CD4-positive, alpha-beta T cell (primary cell): ENCODE measurements around the gene TEX19. TPM values are rescaled to one million over a fixed set of nuclear protein-coding genes. Genes with fewer than 3 reads are reported as not detected.

Experiments
- ATAC-seq: fragments of 200-7000 bp; cut with Tn5 transposase; one replicate; pipeline ENCODE4 v1.10.0; 2022; ENCODE audit warnings: mild to moderate bottlenecking; ENCODE audit not compliant: poor library complexity
- CTCF ChIA-PET: fragments of 350-600 bp; sonication (Branson Sonifier 250); formaldehyde crosslinking; loops from one replicate; lab custom pipeline; 2021; ENCODE audit warnings: antibody characterized with exemption, inconsistent platforms; lab: Charles Lee
- POLR2A ChIA-PET: fragments of 350-600 bp; sonication (Branson Sonifier 250); formaldehyde crosslinking; loops from one replicate; lab custom pipeline; 2021; ENCODE audit warnings: antibody characterized with exemption, inconsistent platforms; lab: Charles Lee
- DNase-seq, 14 experiments: peaks; one replicate each; pipeline ENCODE4 v3.0.0-alpha.2; 2013 to 2020; ENCODE audit warnings: mixed read lengths in 2 of 14
- H3K27ac ChIP-seq, 2 donors: one replicate each; pipeline versions ENCODE4 v1.5.1 to v1.7.0; 2013; ENCODE audit warnings: low read length in 2 of 2, low read depth in 1 of 2, mild to moderate bottlenecking in 1 of 2
- H3K27me3 ChIP-seq, 2 experiments: 1 replicate in 1 of 2; 2 replicates in 1 of 2; pipeline versions ENCODE4 v1.6.1 to v1.7.0; 2013; ENCODE audit warnings: low read length in 2 of 2, control low read depth in 1 of 2, mild to moderate bottlenecking in 1 of 2, moderate library complexity in 1 of 2; ENCODE audit not compliant: insufficient read depth in 2 of 2, control insufficient read depth in 1 of 2
- H3K36me3 ChIP-seq: one replicate; pipeline ENCODE4 v1.6.1; 2013; ENCODE audit warnings: low read length, control low read depth; ENCODE audit not compliant: insufficient read depth
- H3K4me1 ChIP-seq: one replicate; pipeline ENCODE4 v1.6.1; 2013; ENCODE audit warnings: low read length, control low read depth; ENCODE audit not compliant: insufficient read depth
- H3K4me3 ChIP-seq: one replicate; pipeline ENCODE4 v1.5.1; 2013; ENCODE audit warnings: mild to moderate bottlenecking, low read length, moderate library complexity
- H3K9me3 ChIP-seq, 2 experiments: 1 replicate in 1 of 2; 2 replicates in 1 of 2; pipeline versions ENCODE4 v1.6.1 to v1.7.0; 2013; ENCODE audit warnings: low read length in 2 of 2, mild to moderate bottlenecking in 2 of 2, control low read depth in 1 of 2, moderate library complexity in 1 of 2; ENCODE audit not compliant: control insufficient read depth in 1 of 2, insufficient read depth in 1 of 2
- H3K27ac Mint-ChIP-seq: one replicate; pipeline ENCODE4 v1.8.0; 2020; ENCODE audit warnings: mixed read lengths
- H3K27me3 Mint-ChIP-seq: one replicate; pipeline ENCODE4 v1.8.0; 2021; ENCODE audit warnings: mixed read lengths
- H3K36me3 Mint-ChIP-seq: one replicate; pipeline ENCODE4 v1.8.0; 2021; ENCODE audit warnings: low read depth, mixed read lengths
- H3K4me1 Mint-ChIP-seq: one replicate; pipeline ENCODE4 v1.8.0; 2021; ENCODE audit warnings: low read depth, mixed read lengths
- H3K4me3 Mint-ChIP-seq: one replicate; pipeline ENCODE4 v1.8.0; 2020; ENCODE audit warnings: mild to moderate bottlenecking, mixed read lengths
- H3K9me3 Mint-ChIP-seq: one replicate; pipeline ENCODE4 v1.8.0; 2020; ENCODE audit warnings: mixed read lengths
- CTCF ChIP-seq: fragments of 200-600 bp; IDR thresholded peaks from one replicate; pipeline ENCODE4 v1.8.0; 2022; ENCODE audit warnings: antibody characterized with exemption, mild to moderate bottlenecking
- intact Hi-C, 2 experiments: fragments of 100-400 bp; cut with DNase I in 1 of 2; cut with micrococcal nuclease in 1 of 2; formaldehyde crosslinking; loops; one replicate each; pipeline versions ENCODE4 v1.15.1 to v1.9.0; 2023 to 2025; cut with DNase I, micrococcal nuclease
- total RNA-seq, 174 experiments: library from RNA in 2 of 174; stranded (reverse) in 2 of 174; gene quantifications; one replicate each; pipeline ENCODE4 v1.2.3 and lab custom pipeline; 2021 to 2026

Gene TEX19
- total RNA-seq, 2 experiments from 2014 or later = not detected

GRCh38 chr17:82351254-82351712 is 7.8 kb upstream of the TEX19 start:
- Mint-ChIP-seq H3K9me3 (no peaks in the 10 kb centered on the region), H3K27me3 (peaks cover 10% of the 10 kb centered on the region), H3K36me3 (no peaks in the 10 kb centered on the region), H3K4me1 (peaks cover 5% of the 10 kb centered on the region), H3K27ac (no peak overlapping the region), H3K4me3 (no peak overlapping the region)
- ChIA-PET CTCF (no interaction called here), POLR2A (interaction anchor here (1.1 kb wide), 1 partner anchor 18 kb away, joined by 3 read pairs; no protein-coding TSS in a partner anchor)
- ATAC-seq = no peak
- TF ChIP-seq CTCF = no peak
- H3K9me3 ChIP-seq = no peaks in the 10 kb centered on the region
- H3K27me3 ChIP-seq = peaks cover 0 to 4% of the 10 kb centered on the region in 2 experiments
- intact Hi-C loops = loop anchor here (1.0 to 2.0 kb wide), 3 partner anchors 63 to 203 kb away; no protein-coding TSS in a partner anchor
- no peaks in the 10 kb centered on the region for H3K36me3 ChIP-seq
- H3K4me1 ChIP-seq = peaks cover 19% of the 10 kb centered on the region
- peak in 1 of 14 experiments; percentile 38 for DNase-seq
- no peak overlapping the region for H3K27ac ChIP-seq
- no peak overlapping the region for H3K4me3 ChIP-seq

- POLR2A ChIA-PET = interaction anchor here (1.1 kb wide), 1 partner anchor 19 kb away, joined by 3 read pairs; no protein-coding TSS in a partner anchor
- intact Hi-C loops = loop anchor here (1.0 to 2.0 kb wide), 5 partner anchors 62 to 423 kb away; no protein-coding TSS in a partner anchor
- Mint-ChIP-seq H3K27ac (no peak overlapping the region), H3K36me3 (no peaks in the 10 kb centered on the region), H3K27me3 (peaks cover 5% of the 10 kb centered on the region), H3K9me3 (no peaks in the 10 kb centered on the region), H3K4me1 (no peaks in the 10 kb centered on the region), H3K4me3 (no peak overlapping the region)
- H3K27me3 ChIP-seq = peaks cover 0 to 4% of the 10 kb centered on the region in 2 experiments
- TF ChIP-seq CTCF = peak; percentile 84
- H3K27ac ChIP-seq = no peak overlapping the region
- no peaks in the 10 kb centered on the region for H3K36me3 ChIP-seq
- no peaks in the 10 kb centered on the region for H3K9me3 ChIP-seq
- ATAC-seq (peak; percentile 92), DNase-seq (peak; percentile 68 to 93 (median 78))
- H3K4me3 ChIP-seq = no peak overlapping the region
- CTCF ChIA-PET = no interaction called here
- H3K4me1 ChIP-seq = peaks cover 13% of the 10 kb centered on the region
Observed at GRCh38 chr17:82351713-82352488, 7.1 kb upstream of the TEX19 start.

- intact Hi-C loops = loop anchor here in 1 of 2 experiments (2.0 kb wide), 2 partner anchors 143 to 421 kb away; no protein-coding TSS in a partner anchor
- Mint-ChIP-seq H3K36me3 (no peaks in the 10 kb centered on the region), H3K9me3 (no peaks in the 10 kb centered on the region), H3K4me1 (peaks cover 4% of the 10 kb centered on the region), H3K27me3 (peaks cover 8% of the 10 kb centered on the region), H3K4me3 (no peak overlapping the region), H3K27ac (no peak overlapping the region)
- Histone ChIP-seq H3K9me3 (no peaks in the 10 kb centered on the region), H3K36me3 (no peaks in the 10 kb centered on the region), H3K4me3 (no peak overlapping the region), H3K4me1 (peaks cover 11% of the 10 kb centered on the region), H3K27ac (no peak overlapping the region), H3K27me3 (peaks cover 3 to 4% of the 10 kb centered on the region in 2 experiments)
- no peak for ATAC-seq
- no peak for DNase-seq
- no peak for TF ChIP-seq CTCF
- POLR2A ChIA-PET = no interaction called here
- CTCF ChIA-PET = no interaction called here
Observed at GRCh38 chr17:82353484-82353883, 5.6 kb upstream of the TEX19 start.
